OCI-LY1 (cell line): ENCODE measurements around the gene PRKCI.

ENCODE experiments used
- CTCF ChIP-seq: fragments of 200-600 bp; sonication (generic), shearing (Covaris generic); IDR thresholded peaks from 2 replicates; pipeline ENCODE4 v1.5.1; 2017; ENCODE audit warnings: mild to moderate bottlenecking, antibody characterized with exemption, low read length, moderate library complexity, mixed read lengths
- EZH2 ChIP-seq: fragments of 200-600 bp; sonication (generic), shearing (Covaris generic); IDR thresholded peaks from 2 replicates; pipeline ENCODE4 v1.8.0; 2017; ENCODE audit warnings: borderline replicate concordance, mixed run types, mild to moderate bottlenecking, antibody characterized with exemption, low read length, moderate library complexity, mixed read lengths

- TF ChIP-seq CTCF (no peak), EZH2 (no peak)
Measured at GRCh38 chr3:170337420-170337819, 115.2 kb downstream of the PRKCI start.
